Hepatocyte (in vitro differentiated cells): ENCODE measurements around the gene CLEC16A. TPM values are rescaled to one million over a fixed set of nuclear protein-coding genes. Genes with fewer than 3 reads are reported as not detected.

Source experiments
- DNase-seq: peaks from one replicate; pipeline ENCODE4 v3.0.0-alpha.2; 2016; ENCODE audit warnings: low spot score
- H2AFZ ChIP-seq: fragments of 200-600 bp; sonication (generic); 2 replicates; pipeline ENCODE4 v1.6.0; 2016; ENCODE audit warnings: antibody characterized with exemption, mild to moderate bottlenecking
- H3K27ac ChIP-seq: fragments of 200-600 bp; sonication (generic); 2 replicates; pipeline ENCODE4 v1.5.1; 2016; ENCODE audit warnings: mild to moderate bottlenecking
- H3K27me3 ChIP-seq: fragments of 200-600 bp; sonication (generic); 2 replicates; pipeline ENCODE4 v1.6.1; 2016
- H3K36me3 ChIP-seq: fragments of 200-600 bp; sonication (generic); replicated peaks from 2 replicates; pipeline ENCODE4 v1.5.1; 2016; ENCODE audit warnings: low read depth; ENCODE audit not compliant: insufficient read depth
- H3K4me1 ChIP-seq: fragments of 200-600 bp; sonication (generic); 2 replicates; pipeline ENCODE4 v1.5.1; 2016; ENCODE audit warnings: mild to moderate bottlenecking, moderate library complexity; ENCODE audit not compliant: insufficient read depth
- H3K4me2 ChIP-seq: fragments of 200-600 bp; sonication (generic); 2 replicates; pipeline ENCODE4 v1.6.0; 2016
- H3K4me3 ChIP-seq: fragments of 200-600 bp; sonication (generic); 2 replicates; pipeline ENCODE4 v1.5.1; 2016; ENCODE audit warnings: mild to moderate bottlenecking
- H3K79me2 ChIP-seq: fragments of 200-600 bp; sonication (generic); 2 replicates; pipeline ENCODE4 v1.6.0; 2017; ENCODE audit warnings: mild to moderate bottlenecking
- H3K9me2 ChIP-seq: fragments of 200-600 bp; sonication (generic); replicated peaks from 2 replicates; pipeline ENCODE4 v1.6.0; 2017; ENCODE audit warnings: mild to moderate bottlenecking; ENCODE audit not compliant: insufficient read depth
- H3K9me3 ChIP-seq: fragments of 200-600 bp; sonication (generic); 2 replicates; pipeline ENCODE4 v1.5.1; 2016; ENCODE audit warnings: low read depth, mild to moderate bottlenecking
- H4K20me1 ChIP-seq: fragments of 200-600 bp; sonication (generic); 2 replicates; pipeline ENCODE4 v1.6.0; 2016; ENCODE audit warnings: mild to moderate bottlenecking; ENCODE audit not compliant: insufficient read depth, poor library complexity, severe bottlenecking
- EZH2 ChIP-seq: fragments of 200-600 bp; sonication (generic); IDR thresholded peaks from 2 replicates; pipeline ENCODE4 v1.6.1; 2016; ENCODE audit warnings: antibody characterized with exemption, mild to moderate bottlenecking, borderline replicate concordance
- EZH2phosphoT487 ChIP-seq: fragments of 200-600 bp; sonication (generic); IDR thresholded peaks from one replicate; pipeline ENCODE4 v1.6.1; 2018; ENCODE audit warnings: antibody characterized with exemption, mild to moderate bottlenecking, low read depth, moderate library complexity; ENCODE audit not compliant: unreplicated experiment, severe bottlenecking
- WGBS: methylation state at CpG from one replicate; pipeline ENCODE4 v1.1.6; 2016; ENCODE audit warnings: low lambda C conversion rate; ENCODE audit errors: missing lambda C conversion rate; 5-methylcytosine and 5-hydroxymethylcytosine counted together
- polyA plus RNA-seq: library from polyadenylated mRNA; unstranded; fragments of >200 nt; fragmentation: Nextera tagmentation; extraction: Ambion mirVana; gene quantifications from 2 replicates; pipeline ENCODE4 v1.2.1, GENCODE V29; 2016
- total RNA-seq: library from RNA; depleted of rRNA; stranded (reverse); fragments of >200 nt; gene quantifications from 2 replicates; pipeline ENCODE4 v1.2.3, GENCODE V29; 2014
- TF ChIP-seq, protein P1 (sequence below): fragments of 200-600 bp; sonication (generic); IDR thresholded peaks from 2 replicates; pipeline ENCODE4 v1.5.1; 2016; ENCODE audit warnings: antibody characterized with exemption, mild to moderate bottlenecking; ENCODE audit not compliant: poor library complexity

CLEC16A gene
- total and polyA plus RNA-seq, 2 experiments from 2014 or later, result 22.3 to 22.6 TPM

DNA sequence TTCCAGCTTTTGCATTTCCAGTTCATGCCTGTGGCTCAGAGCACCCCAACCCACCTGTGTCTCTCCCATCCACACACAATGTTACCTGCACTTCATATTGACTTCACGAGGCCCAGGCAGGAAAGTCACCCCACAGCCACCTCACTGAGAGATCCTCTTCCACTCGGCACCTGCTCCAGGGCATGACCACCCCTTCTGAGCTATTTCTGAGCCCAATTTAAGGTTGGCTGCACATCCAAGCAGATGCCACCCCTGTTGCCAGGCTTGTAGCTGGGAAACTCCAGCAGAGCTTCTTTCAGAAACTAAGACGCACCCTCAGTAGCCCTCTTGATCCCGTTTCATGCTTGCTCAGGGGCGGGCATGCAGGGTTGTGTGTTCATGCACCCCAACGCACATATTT, 223.2 kb downstream of the CLEC16A start:
- no peak overlapping the region for H3K4me2 ChIP-seq
- no peak overlapping the region for H3K4me3 ChIP-seq
- H3K4me1 ChIP-seq, result peaks cover 19% of the 10 kb centered on the region
- no peaks in the 10 kb centered on the region for H3K36me3 ChIP-seq
- H4K20me1 ChIP-seq, result no peaks in the 10 kb centered on the region
- no peak overlapping the region for H3K27ac ChIP-seq
- no peaks in the 10 kb centered on the region for H3K79me2 ChIP-seq
- no peaks in the 10 kb centered on the region for H3K9me2 ChIP-seq
- TF ChIP-seq, protein P1, sequence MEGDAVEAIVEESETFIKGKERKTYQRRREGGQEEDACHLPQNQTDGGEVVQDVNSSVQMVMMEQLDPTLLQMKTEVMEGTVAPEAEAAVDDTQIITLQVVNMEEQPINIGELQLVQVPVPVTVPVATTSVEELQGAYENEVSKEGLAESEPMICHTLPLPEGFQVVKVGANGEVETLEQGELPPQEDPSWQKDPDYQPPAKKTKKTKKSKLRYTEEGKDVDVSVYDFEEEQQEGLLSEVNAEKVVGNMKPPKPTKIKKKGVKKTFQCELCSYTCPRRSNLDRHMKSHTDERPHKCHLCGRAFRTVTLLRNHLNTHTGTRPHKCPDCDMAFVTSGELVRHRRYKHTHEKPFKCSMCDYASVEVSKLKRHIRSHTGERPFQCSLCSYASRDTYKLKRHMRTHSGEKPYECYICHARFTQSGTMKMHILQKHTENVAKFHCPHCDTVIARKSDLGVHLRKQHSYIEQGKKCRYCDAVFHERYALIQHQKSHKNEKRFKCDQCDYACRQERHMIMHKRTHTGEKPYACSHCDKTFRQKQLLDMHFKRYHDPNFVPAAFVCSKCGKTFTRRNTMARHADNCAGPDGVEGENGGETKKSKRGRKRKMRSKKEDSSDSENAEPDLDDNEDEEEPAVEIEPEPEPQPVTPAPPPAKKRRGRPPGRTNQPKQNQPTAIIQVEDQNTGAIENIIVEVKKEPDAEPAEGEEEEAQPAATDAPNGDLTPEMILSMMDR, result no peak
- no peak for TF ChIP-seq EZH2
- WGBS, result 88% methylated on average over 6 of the region's 6 CpGs
- no peak overlapping the region for H2AFZ ChIP-seq
- DNase-seq, result no peak
- no peaks in the 10 kb centered on the region for H3K27me3 ChIP-seq
- no peaks in the 10 kb centered on the region for H3K9me3 ChIP-seq

DNA sequence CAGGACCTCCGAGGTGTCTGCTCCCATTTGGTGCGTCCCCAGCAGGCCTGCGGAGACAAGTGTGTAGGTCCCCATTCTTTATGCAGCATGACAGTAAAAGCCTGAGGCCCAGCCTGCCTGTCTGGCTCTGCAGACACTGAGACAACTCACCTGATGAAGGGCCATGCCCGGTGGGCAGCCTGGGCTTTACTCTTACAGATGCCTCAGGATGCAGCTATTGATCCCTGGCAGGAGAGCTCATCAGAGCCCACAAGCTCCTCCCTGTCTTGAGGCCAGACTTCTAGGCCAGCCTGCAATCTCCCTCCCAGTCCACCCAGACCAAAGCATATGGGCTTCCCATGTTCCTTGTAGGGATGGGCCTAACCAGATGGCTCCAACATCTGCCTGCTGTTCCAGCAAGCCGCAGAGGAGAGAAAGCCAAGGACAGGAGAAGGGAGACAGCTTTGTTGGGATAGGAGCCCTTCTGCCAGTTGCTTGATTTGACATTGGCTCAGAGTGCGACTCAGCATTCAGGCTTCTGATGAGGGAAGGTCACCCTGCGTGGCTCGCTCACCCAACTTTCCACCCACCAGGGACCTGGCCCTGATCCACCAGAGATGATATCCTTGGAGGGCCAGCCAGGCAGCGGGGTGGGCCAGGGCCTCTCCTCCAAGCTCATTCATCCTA, 224.2 kb downstream of the CLEC16A start:
- H3K4me2 ChIP-seq, result no peak overlapping the region
- no peak for DNase-seq
- H3K4me1 ChIP-seq, result peaks cover 9% of the 10 kb centered on the region
- H3K9me2 ChIP-seq, result no peaks in the 10 kb centered on the region
- TF ChIP-seq EZH2 (no peak), EZH2phosphoT487 (no peak)
- TF ChIP-seq, protein P1, result no peak
- no peak overlapping the region for H2AFZ ChIP-seq
- H3K27ac ChIP-seq, result no peak overlapping the region
- no peaks in the 10 kb centered on the region for H3K9me3 ChIP-seq
- H3K27me3 ChIP-seq, result no peaks in the 10 kb centered on the region
- no peaks in the 10 kb centered on the region for H4K20me1 ChIP-seq
- no peaks in the 10 kb centered on the region for H3K36me3 ChIP-seq
- no peaks in the 10 kb centered on the region for H3K79me2 ChIP-seq
- no peak overlapping the region for H3K4me3 ChIP-seq
- 83% methylated on average over 9 of the region's 9 CpGs for WGBS

DNA sequence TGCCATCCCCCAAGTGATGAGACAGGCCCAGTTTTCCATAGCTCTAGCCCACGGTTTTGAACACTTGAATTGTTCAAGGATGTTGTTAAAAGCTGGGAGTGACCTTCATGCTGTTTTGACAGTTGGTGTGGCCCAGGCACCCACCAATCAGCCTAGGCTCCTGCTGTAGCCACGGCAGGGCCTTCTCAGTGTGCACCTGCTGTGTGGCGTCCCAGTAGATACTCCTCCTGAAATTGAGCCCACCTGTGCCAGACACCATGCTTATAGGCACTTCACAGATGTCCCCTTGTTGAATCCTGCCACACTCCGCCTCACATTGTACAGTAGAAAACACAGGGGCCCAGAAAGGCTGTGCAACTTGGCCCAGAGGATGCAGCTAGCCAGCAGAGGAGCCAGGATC, 225.3 kb downstream of the CLEC16A start:
- no peak overlapping the region for H3K4me2 ChIP-seq
- H3K79me2 ChIP-seq, result no peaks in the 10 kb centered on the region
- 93% methylated on average over 4 of the region's 4 CpGs for WGBS
- H3K4me1 ChIP-seq, result no peaks in the 10 kb centered on the region
- no peaks in the 10 kb centered on the region for H3K9me3 ChIP-seq
- H2AFZ ChIP-seq, result no peak overlapping the region
- H3K27ac ChIP-seq, result no peak overlapping the region
- no peaks in the 10 kb centered on the region for H4K20me1 ChIP-seq
- no peak overlapping the region for H3K4me3 ChIP-seq
- TF ChIP-seq EZH2phosphoT487, result no peak
- TF ChIP-seq EZH2, result no peak
- TF ChIP-seq, protein P1, result no peak
- no peak for DNase-seq
- no peaks in the 10 kb centered on the region for H3K27me3 ChIP-seq
- no peaks in the 10 kb centered on the region for H3K9me2 ChIP-seq
- no peaks in the 10 kb centered on the region for H3K36me3 ChIP-seq

DNA sequence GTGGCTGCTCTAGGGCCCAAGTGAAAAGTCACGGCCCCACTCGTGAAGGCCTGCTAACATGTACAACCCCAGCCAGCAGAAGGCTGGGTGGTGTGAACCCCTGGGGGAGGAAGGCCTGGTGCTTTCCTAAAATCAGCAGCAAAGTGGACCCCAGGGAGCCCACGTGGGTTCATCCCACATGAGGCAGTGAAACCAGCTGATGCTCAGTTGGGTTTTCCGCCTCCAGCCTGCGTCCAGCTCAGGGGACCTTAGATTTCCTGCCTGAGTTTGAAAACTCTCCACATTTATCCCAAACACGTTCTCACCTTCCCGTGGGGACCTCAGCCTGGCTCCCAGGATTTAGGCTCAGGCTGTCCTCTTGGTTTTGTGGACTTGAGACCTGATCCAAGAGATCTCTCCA, 225.8 kb downstream of the CLEC16A start:
- no peaks in the 10 kb centered on the region for H3K9me3 ChIP-seq
- no peaks in the 10 kb centered on the region for H3K36me3 ChIP-seq
- no peak for DNase-seq
- no peaks in the 10 kb centered on the region for H3K9me2 ChIP-seq
- H4K20me1 ChIP-seq, result no peaks in the 10 kb centered on the region
- no peak overlapping the region for H2AFZ ChIP-seq
- H3K79me2 ChIP-seq, result no peaks in the 10 kb centered on the region
- H3K4me3 ChIP-seq, result no peak overlapping the region
- no peaks in the 10 kb centered on the region for H3K4me1 ChIP-seq
- no peaks in the 10 kb centered on the region for H3K27me3 ChIP-seq
- TF ChIP-seq EZH2phosphoT487 (no peak), EZH2 (no peak)
- TF ChIP-seq, protein P1, result no peak
- H3K27ac ChIP-seq, result no peak overlapping the region
- H3K4me2 ChIP-seq, result no peak overlapping the region
- WGBS, result 92% methylated on average over 7 of the region's 7 CpGs
